Upper lobe of left lung (tissue), 6 donors: ENCODE measurements around the gene KRTAP12-4. TPM values are rescaled to one million over a fixed set of nuclear protein-coding genes. Genes with fewer than 3 reads are reported as not detected.

Source experiments
- ATAC-seq, 2 donors: fragments of 200-7000 bp; cut with Tn5 transposase; one replicate each; pipeline ENCODE4 v1.9.1; 2022; ENCODE audit warnings: mild to moderate bottlenecking in 2 of 2, moderate library complexity in 2 of 2; ENCODE audit not compliant: low FRiP score in 2 of 2
- DNase-seq, 2 donors: peaks; one replicate each; pipeline ENCODE4 v3.0.0-alpha.2; 2019 to 2020
- H3K27ac ChIP-seq, 4 donors: fragments of 200-600 bp; sonication (generic); one replicate each; pipeline ENCODE4 v1.5.1; 2016 to 2019
- H3K27me3 ChIP-seq, 4 donors: fragments of 200-600 bp; sonication (generic); one replicate each; pipeline ENCODE4 v1.5.1; 2017 to 2019
- H3K36me3 ChIP-seq, 4 donors: fragments of 200-600 bp; sonication (generic); one replicate each; pipeline ENCODE4 v1.5.1; 2016 to 2019
- H3K4me1 ChIP-seq, 4 donors: fragments of 200-600 bp; sonication (generic); one replicate each; pipeline ENCODE4 v1.5.1; 2018 to 2019
- H3K4me3 ChIP-seq, 4 donors: fragments of 200-600 bp; sonication (generic); one replicate each; pipeline ENCODE4 v1.5.1; 2017 to 2019; ENCODE audit warnings: mild to moderate bottlenecking in 2 of 4, moderate library complexity in 1 of 4
- H3K9me3 ChIP-seq, 4 donors: fragments of 200-600 bp; sonication (generic); one replicate each; pipeline ENCODE4 v1.5.1; 2018 to 2019
- EP300 ChIP-seq, 4 donors: sonication (generic); formaldehyde crosslinking; IDR thresholded peaks; one replicate each; pipeline ENCODE4 v1.5.1; 2017; ENCODE audit warnings: antibody characterized with exemption in 4 of 4, control low read depth in 2 of 4
- POLR2A ChIP-seq, 4 donors: fragments of 450-650 bp; IDR thresholded peaks; one replicate each; pipeline ENCODE4 v1.5.1; 2016 to 2017; ENCODE audit warnings: antibody characterized with exemption in 4 of 4, mild to moderate bottlenecking in 2 of 4
- POLR2AphosphoS5 ChIP-seq, 2 donors: sonication (generic); formaldehyde crosslinking; IDR thresholded peaks; one replicate each; pipeline ENCODE4 v1.5.1; 2017; ENCODE audit warnings: antibody characterized with exemption in 2 of 2
- WGBS, 2 donors: methylation state at CpG; one replicate each; pipeline ENCODE4 v1.1.5; 2017 to 2018; 5-methylcytosine and 5-hydroxymethylcytosine counted together
- total RNA-seq, 6 donors: library from RNA; depleted of rRNA in 4 of 6; stranded (reverse); fragments of >200 nt in 4 of 6; gene quantifications; one replicate each; pipeline versions ENCODE4 v1.1.0 to v1.2.1, GENCODE V29; 2016 to 2021
- TF ChIP-seq, protein P1 (sequence below), 6 experiments: fragments of 450-650 bp in 4 of 6; fragments of 200-600 bp in 2 of 6; sonication (generic) in 2 of 6; IDR thresholded peaks; one replicate each; pipeline ENCODE4 v1.5.1; 2016 to 2019; ENCODE audit warnings: antibody characterized with exemption in 6 of 6
- donor health status: DM: no; HTN: no; CAD: no; lungs with moderate emphysema.
- donor health status: DM: no; HTN: yes; CAD: no; lungs with severe emphysema.

KRTAP12-4 gene
- total RNA-seq, 6 donors from 2014 or later = not detected

DNA sequence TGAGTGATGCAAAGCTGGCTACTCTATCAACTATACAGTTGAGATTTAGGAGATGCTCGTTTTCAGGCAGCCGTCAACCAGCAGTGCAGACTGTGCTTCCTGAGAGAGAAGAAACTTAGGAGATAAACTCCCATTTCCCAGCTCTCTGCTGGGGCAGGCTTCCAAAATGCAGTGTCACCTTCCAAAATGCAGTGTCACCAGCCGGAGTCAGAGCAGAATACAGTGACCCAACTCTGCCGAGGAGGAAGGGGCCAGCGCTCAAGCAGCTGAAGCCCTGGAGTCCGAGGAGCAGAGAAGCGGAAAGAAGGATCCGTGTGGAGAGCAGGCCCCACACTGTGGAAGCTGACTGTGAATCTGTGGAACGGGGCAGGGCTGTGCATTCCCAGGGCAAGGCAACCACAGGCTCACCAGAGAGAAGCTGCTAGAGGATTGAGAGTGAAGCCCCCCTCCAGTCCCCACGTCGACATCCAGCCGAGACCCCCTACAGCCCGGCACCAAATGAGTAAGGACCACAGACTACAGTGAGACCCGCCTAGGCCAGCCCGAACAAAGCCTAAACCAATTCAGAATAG, 28.2 kb upstream of the KRTAP12-4 start:
- Histone ChIP-seq H3K4me3 (no peak overlapping the region), H3K9me3 (no peaks in the 10 kb centered on the region), H3K36me3 (no peaks in the 10 kb centered on the region), H3K4me1 (no peaks in the 10 kb centered on the region), H3K27me3 (no peaks in the 10 kb centered on the region), H3K27ac (no peak overlapping the region)
- WGBS, 2 donors = 75 to 82% methylated on average over 14 to 15 of the region's 15 CpGs
- no peak for DNase-seq
- ATAC-seq = no peak
- TF ChIP-seq POLR2AphosphoS5 (IDR thresholded peaks at IDR 0.05) (no peak), EP300 (IDR thresholded peaks at IDR 0.05) (no peak), POLR2A (IDR thresholded peaks at IDR 0.05) (no peak)
- TF ChIP-seq, protein P1, sequence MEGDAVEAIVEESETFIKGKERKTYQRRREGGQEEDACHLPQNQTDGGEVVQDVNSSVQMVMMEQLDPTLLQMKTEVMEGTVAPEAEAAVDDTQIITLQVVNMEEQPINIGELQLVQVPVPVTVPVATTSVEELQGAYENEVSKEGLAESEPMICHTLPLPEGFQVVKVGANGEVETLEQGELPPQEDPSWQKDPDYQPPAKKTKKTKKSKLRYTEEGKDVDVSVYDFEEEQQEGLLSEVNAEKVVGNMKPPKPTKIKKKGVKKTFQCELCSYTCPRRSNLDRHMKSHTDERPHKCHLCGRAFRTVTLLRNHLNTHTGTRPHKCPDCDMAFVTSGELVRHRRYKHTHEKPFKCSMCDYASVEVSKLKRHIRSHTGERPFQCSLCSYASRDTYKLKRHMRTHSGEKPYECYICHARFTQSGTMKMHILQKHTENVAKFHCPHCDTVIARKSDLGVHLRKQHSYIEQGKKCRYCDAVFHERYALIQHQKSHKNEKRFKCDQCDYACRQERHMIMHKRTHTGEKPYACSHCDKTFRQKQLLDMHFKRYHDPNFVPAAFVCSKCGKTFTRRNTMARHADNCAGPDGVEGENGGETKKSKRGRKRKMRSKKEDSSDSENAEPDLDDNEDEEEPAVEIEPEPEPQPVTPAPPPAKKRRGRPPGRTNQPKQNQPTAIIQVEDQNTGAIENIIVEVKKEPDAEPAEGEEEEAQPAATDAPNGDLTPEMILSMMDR (IDR thresholded peaks at IDR 0.05) = no peak

DNA sequence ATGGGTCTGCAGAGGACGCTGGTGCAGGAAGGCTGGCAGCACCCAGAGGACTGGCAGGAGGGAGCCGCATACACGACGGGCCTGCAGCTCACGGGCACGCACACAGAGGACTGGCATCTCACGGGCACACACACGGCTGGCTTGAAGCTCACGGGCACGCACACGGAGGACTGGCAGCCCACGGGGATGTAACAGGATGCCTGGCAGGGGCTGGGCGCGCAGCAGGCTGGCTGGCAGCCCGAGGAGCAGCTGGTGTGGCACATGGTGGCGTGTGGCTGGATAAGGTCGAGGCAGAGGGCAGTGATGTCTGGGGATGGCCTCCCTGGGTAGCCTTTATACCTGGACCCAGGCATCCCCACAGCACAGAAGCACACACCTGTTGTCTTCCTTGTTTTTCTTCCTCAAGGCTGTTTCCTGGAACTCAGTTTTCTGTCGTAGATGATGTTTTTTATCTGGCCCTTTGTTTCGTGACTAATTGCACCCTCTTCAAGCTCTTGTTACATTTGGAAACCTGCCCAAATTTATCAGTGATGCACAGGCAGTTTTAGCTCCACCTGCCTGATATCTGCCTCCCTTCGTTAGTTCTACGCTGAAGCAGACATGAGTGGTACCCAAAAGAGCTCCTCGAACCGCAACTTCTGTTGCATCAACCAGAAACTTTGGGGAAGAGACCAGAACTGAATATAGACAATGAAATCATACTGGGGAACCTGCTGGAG, 27.6 kb upstream of the KRTAP12-4 start, which contains the start of gene KRTAP12-1:
TSS of gene KRTAP12-1 (minus strand) at position 303 of the 719 bp plus-strand sequence. CDS start at position 263, 40 bp downstream.
- TF ChIP-seq, protein P1 (IDR thresholded peaks at IDR 0.05) = no peak
- TF ChIP-seq POLR2AphosphoS5 (IDR thresholded peaks at IDR 0.05) = no peak
- TF ChIP-seq EP300 (IDR thresholded peaks at IDR 0.05) = no peak
- TF ChIP-seq POLR2A (IDR thresholded peaks at IDR 0.05) = no peak
- WGBS, 2 donors = 75 to 78% methylated on average over 23 of the region's 23 CpGs
- DNase-seq = peak in 1 of 2 donors; percentile 77
- no peaks in the 10 kb centered on the region for H3K36me3 ChIP-seq
- no peak for ATAC-seq
- H3K27me3 ChIP-seq = no peaks in the 10 kb centered on the region
- H3K4me1 ChIP-seq = no peaks in the 10 kb centered on the region
- H3K9me3 ChIP-seq = no peaks in the 10 kb centered on the region
- no peak within 1 kb of the TSS for H3K27ac ChIP-seq
- no peak within 1 kb of the TSS for H3K4me3 ChIP-seq

DNA sequence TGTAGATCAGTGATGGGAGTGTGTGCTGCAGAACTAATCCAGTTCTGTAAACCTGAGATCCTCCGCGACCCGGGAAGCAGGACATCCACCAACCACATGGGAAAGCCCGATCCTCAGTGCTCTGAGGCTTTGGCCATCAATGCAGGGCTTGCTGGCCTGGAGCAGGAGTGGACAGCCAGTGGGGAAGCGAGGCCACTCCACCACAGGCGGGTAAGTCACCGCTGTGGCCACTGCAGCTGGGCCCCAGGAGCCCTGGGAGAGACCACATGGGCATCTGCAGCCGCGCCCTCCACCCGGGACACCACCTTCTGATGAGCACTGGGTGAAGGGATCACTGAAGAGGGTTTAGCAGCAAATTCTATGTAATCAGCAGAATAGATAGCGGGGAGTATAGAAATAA, 26.7 kb upstream of the KRTAP12-4 start:
- DNase-seq (no peak), ATAC-seq (no peak)
- H3K4me3 ChIP-seq = no peak overlapping the region
- no peaks in the 10 kb centered on the region for H3K4me1 ChIP-seq
- no peaks in the 10 kb centered on the region for H3K9me3 ChIP-seq
- WGBS, 2 donors = 83 to 86% methylated on average over 9 to 11 of the region's 11 CpGs
- TF ChIP-seq, protein P1 (IDR thresholded peaks at IDR 0.05) = no peak
- H3K27me3 ChIP-seq = no peaks in the 10 kb centered on the region
- no peaks in the 10 kb centered on the region for H3K36me3 ChIP-seq
- no peak overlapping the region for H3K27ac ChIP-seq

DNA sequence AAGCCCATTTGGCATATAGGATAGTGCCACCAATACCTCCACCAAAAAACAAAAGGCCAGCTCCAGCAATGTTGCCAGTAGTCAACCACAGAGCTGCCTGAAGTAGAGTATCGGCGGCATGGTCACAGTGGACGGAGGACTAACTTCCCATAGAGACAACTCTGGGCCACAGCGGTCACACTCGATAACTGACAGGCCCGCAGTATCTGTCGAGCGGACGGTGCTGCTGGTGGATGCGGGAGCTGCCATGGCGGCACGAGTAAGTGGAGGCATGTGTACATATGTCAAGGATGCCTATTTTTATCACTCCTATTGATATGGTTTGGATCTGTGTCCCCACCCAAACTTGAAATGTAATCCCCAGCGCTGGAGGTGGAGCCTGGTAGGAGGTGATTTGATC, 23.4 kb upstream of the KRTAP12-4 start:
- Histone ChIP-seq H3K36me3 (no peaks in the 10 kb centered on the region), H3K27ac (no peak overlapping the region), H3K9me3 (no peaks in the 10 kb centered on the region), H3K27me3 (no peaks in the 10 kb centered on the region), H3K4me3 (no peak overlapping the region), H3K4me1 (no peaks in the 10 kb centered on the region)
- 88 to 96% methylated on average over 13 of the region's 13 CpGs for whole genome bisulfite sequencing, 2 donors
- TF ChIP-seq POLR2AphosphoS5 (IDR thresholded peaks at IDR 0.05) = no peak
- no peak for TF ChIP-seq POLR2A (IDR thresholded peaks at IDR 0.05)
- TF ChIP-seq EP300 (IDR thresholded peaks at IDR 0.05) = no peak
- TF ChIP-seq, protein P1 (IDR thresholded peaks at IDR 0.05) = no peak
- no peak for DNase-seq
- no peak for ATAC-seq

DNA sequence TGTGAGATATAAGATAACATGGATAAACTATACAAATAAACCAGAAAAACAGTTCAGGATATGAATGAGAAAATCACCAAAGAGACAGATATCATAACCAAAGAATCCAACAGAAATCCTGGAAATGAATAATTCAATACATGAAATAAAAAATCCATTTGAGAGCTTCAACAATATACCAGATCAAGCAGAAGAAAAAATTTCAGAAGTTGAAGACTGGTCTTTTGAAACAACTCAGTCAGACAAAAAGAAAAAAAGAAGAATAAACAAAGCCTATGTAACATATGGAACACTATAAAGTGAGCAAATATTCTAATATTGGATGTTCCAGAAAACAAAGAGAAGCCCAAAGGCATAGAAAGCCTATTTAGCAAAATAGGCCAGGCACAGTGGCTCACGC, 17.5 kb upstream of the KRTAP12-4 start:
- Histone ChIP-seq H3K27ac (no peak overlapping the region), H3K4me3 (no peak overlapping the region), H3K9me3 (peaks cover 0 to 19% (median 0%) of the 10 kb centered on the region in 4 donors), H3K36me3 (no peaks in the 10 kb centered on the region), H3K4me1 (no peaks in the 10 kb centered on the region), H3K27me3 (no peaks in the 10 kb centered on the region)
- DNase-seq = no peak
- ATAC-seq = no peak
- TF ChIP-seq POLR2AphosphoS5 (IDR thresholded peaks at IDR 0.05) = no peak
- TF ChIP-seq POLR2A (IDR thresholded peaks at IDR 0.05) = no peak
- TF ChIP-seq, protein P1 (IDR thresholded peaks at IDR 0.05) = no peak
- no peak for TF ChIP-seq EP300 (IDR thresholded peaks at IDR 0.05)
- 89 to 96% methylated on average over 1 of the region's 1 CpG for WGBS, 2 donors
